ENCODE data around the gene MEGF11.
"Not testable (repeated sequence)": the region's sequence is repeated elsewhere in the genome, so short reads cannot be mapped to it uniquely, and the experiment has no call there.

The MEGF11 gene

DNA sequence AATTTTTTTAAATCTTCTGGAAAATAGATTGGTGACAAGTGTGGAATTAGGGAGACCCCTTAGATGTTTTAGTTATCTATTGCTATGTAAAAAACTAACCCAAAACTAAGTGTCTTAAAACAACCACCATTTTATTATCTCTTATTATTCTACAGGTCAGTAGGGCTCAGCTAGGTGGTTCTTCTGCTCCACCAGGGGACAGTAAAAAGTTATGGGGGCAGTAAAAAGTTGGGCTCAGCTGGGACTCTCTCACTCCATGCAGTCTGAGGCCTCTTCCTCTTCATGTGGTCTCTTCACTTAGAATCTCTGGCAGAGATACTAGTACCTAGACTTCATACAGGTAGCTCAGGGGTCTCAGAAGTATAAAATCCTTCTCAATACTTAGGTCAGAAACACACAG is 21.8 kb upstream of the MEGF11 start:
- no peak for DNase-seq (ENCODE audit: low read depth, low spot score)

DNA sequence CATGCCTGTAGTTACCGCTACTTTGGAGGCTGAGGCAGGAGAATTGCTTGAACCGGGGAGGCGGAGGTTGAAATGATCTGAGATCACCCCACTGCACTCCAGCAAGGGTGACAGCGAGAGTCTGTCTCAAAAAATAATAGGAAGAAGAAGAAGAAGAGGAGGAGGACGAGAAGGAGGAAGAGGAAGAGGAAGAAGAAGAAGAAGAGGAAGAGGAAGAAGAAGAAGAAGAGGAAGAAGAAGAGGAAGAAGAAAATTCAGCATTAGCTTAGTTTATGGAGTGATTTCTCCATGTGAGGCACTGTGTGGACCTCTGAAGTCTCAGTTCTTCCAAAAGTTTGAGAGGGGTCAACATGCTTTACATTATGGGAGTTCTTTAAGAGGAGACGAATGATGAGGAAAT is 17.4 kb upstream of the MEGF11 start:
- no peak for DNase-seq (ENCODE audit: low read depth, low spot score)

DNA sequence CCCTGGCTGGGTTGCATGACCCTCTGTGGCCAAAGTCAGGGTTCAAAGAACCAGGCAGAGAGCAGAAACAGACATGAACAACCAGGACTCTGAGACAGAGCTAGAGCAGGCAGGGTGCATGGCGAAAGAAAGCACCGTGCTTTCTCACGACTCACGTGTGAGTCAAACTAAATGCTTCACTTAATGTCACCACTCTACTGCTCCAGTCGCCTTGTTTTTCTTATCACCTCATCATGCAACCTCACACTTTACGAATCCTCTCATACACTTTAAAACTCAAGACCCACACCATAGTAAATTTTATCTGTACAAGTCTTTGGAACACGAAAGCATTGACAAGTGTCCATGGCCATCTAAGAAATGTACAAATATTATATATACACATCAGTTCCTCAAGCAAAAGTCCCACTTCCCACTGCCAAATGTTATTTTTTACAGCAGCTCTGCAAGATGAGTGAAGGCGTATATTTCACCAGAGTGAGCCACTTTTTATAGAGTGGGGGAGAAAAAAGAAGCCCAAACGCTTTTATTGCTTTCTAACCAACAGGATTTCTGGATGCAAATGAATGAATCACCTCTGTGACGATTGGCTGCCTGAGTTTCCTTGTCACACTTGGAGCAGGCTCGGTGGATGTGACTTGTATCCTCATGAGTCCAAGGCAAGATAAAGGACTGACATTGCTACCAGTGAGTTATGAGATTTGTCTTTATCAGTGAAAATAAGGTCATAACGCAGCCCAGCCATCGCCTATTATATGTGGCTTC is 16.0 kb upstream of the MEGF11 start:
- DNase-seq (ENCODE audit: low read depth, low spot score), result no peak

DNA sequence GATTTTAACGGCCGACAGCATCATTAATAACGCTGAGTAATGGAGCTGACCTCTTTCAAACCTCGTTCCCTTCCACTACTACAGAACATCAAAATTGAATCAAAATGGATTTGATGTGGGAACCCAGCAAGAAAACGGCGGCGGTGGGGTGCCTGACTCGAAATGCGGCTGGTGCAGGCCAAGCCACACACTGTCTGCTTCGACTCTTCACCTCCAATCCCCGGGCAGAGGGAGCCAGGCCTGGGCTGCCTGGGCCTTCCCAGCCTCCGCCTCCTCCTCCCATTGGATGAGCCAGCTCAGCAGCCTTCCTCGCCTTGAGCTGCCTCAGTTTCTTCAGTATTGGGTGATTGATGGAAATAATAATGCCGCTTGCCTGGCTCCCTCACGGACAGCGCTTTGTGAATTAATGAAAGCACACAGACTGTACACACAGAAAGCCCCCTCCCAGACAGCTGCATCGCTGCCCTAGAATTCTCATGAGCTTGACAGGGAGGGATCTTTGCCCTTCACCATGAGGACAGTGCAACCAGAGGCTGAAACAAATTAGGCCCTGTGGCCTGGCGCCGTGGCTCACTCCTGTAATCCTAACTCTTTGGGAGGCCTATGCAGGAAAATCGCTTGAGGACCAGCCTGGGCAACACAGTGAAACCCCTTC is 11.4 kb upstream of the MEGF11 start:
- DNase-seq (ENCODE audit: low read depth, low spot score), result no peak

DNA sequence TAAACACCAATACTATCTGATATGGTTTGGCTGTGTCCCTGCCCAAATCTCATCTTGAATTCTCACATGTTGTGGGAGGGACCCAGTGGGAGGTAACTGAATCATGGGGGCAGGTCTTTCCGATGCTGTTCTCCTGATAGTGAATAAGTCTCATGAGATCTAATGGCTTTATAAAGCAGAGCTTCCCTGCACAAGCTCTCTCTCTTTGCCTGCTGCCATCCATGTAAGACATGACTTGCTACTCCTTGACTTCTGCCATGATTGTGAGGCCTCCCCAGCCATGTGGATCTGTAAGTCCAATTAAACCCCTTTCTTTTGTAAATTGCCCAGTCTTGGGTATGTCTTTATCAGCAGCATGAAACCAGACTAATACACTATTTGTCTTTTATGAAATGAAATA is 9.3 kb upstream of the MEGF11 start:
- DNase-seq (ENCODE audit: low read depth, low spot score), result not testable (repeated sequence)

DNA sequence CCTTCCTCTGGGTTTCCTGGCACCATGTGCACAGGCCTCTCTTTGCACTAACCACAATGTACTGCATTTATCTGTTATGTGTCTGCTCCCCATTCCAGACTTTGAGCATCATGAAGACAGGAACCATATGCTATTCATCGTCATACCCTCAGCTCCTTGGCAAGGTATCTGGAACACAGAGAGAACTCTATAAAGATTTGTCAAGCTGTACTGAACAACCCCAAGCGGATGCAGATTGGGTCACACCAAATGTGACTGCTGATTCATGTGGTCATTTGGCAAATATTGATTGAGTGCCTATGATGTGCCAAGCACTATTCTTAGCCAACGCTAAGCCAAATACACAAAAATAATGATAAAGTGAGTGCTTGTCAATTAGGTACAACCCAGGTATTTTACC is 7.5 kb upstream of the MEGF11 start:
- DNase-seq (ENCODE audit: low read depth, low spot score), result no peak

DNA sequence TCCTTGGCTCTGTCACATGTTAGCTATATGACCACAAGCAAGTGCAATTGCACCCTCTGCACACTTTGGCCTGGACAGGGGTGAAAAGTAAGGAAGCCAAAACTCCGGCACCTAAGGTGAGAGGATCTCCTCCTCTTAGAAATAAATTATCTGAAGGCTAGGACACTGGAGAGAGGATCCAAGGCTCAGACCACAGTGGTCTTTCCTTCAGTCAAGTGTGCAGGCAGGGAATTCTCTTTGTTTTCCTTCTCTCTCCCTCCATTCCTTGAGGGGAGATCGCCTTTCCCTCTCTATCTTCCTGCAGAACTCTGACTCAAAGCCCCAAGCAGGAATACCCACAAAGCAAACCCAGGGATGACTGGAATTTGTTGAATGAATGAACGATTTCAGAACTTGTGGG is 3.1 kb upstream of the MEGF11 start:
- DNase-seq (ENCODE audit: low read depth, low spot score), result no peak

DNA sequence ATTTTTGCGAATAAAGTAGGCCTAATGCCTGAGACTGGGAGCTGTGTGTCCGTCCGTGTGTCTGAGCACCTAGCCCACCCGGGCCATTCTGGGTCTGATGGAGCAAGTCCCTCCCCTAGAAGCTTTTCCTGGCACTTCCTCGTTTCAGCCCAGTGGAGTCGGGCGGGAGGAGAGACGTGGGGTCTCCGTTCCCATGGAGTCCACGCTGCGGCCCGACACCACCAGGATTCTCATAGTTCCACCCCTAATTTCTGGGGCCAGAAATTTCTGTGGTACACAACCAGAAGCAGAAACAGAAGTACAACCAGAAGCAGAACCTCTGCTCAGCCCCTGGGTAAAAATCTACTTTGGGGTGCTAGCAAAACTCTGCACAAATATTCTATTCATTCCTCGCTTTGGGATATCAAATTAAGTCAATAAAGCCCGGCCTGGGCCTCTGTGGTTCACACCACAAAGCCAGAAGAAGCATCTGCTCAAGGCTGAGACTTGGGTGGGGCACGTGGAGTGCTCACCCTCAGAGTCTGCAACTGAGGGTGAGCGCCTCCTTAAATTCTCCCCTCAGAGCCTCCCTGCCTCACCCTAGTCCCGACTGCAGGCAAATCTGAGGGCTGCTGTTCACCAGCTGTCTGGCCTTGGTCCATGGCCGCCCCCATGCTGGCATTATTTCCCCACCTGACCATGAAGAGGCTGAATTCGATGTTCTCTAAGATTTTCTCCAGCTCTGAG is 1.6 kb upstream of the MEGF11 start:
- no peak for DNase-seq (ENCODE audit: low read depth, low spot score)

DNA sequence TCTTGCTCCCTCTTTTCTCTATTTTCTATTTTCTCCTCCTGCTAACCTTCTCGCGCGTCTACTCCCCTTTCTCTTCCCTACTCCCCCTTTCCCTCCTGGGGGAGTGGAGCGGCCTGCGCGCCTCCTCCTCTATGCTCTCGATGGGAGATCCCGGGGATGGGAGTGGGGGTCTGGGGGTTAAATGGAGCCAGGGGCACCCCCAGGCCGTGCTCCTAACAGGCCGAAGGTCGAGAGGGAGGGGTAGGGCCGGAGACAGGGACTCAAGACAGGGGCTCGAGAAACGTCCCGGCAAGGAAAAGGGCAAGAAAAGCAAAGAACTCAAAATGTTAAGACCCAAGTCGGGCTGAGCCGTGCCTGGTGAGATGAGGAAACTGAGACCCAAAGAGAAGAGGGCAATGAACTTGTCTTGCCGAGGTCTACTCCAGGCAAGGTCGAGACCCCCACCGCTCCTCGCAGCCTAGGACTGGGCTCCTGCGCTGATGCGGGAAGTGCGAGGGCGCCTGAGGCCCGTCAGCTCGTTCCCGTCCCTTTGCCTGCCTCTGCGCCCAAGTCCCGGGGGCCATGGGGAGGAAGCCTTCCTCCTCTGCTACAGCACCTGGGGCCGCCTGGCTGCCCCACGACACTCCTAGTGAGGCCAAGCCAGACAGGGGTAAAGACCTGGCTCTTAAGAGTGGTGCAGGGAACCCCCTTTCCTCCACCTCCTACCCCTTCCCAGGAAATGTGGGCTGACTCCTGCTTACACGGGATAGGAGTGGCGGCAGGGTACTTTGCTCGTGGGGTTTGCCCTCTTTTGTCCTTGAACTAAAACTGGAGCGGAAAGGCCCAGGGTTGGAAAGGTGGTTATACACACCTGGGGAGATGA is 770 bp upstream of the MEGF11 start:
- no peak for DNase-seq (ENCODE audit: low read depth, low spot score)

DNA sequence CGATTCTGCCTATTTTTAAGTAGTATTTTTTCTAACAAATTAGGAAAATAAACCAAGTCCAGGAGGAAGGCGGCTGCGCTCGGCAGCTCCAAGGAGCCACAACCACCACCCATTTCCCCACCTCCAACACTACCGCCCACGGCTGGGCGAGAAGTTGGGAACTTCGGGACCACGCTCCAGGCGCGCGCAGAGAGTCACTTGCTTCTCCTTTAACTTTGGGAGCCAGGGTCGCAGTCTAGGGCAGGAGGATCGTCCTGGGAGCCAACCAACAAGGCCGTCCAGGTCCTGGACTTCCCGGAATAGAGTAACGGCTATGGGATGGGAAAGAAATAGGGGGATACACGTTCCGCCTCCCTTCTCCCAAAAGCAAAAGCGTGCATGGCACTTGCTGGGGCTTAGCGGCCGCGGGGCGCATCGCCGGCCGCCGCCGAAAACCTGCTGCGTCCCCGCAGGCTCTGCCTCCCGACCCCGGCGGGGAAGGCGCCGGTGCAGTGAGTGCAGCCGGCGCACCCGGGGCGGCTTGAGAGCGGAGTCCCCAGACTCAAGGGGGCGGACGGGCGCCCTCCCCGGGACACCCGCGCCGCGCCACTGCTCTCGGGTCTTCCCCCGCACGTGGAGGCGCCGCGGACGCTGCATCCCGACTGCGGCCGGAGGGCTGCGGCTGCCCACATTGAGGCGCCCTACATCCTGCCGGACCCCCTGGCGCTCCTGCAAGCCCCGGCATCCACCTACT is 699 bp downstream of the MEGF11 start:
- DNase-seq (ENCODE audit: low read depth, low spot score), result no peak

DNA sequence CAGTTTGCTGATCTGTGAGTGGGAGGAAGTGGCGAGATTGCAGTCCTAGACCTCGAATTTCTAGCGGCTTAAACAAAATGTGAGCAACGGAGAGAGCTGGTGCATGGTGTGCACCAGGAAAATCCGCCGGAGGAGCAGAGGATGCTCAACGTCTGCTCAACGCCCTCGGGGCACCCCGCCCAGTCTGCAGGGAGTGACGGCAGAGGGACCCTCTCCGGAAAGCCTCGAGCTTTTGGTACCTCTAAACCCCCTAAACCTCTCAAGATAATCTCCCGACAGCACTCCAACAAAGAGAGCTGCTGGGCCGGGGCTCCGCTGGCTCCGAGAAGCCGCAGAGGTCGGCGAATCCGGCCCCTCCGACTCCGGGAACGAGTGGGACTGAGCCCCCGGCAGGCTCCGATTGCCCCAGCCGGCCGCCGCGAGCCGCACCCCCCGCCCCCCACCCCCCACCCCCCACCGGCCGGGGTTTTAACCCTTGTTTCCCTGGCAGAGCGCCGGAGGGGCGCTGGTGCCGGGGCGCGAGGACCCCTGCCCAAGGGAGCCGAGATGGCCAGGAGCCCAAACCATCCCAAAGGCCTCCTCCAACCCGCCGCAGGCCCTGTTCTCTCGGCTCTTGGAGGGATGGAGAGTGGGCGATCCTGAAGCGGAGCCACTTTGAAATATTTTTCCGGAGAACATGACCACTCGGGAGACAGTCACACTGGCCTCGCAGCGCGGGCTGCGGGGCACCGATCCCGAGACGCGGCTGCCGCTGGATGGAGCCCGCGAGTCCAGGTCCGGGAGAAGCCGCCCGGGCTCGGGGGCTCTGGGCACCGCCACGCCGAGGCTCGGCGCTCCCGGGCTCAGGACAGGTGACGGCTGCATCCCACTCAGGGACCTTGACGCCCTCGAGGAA is 1.5 kb downstream of the MEGF11 start:
- no peak for DNase-seq (ENCODE audit: low read depth, low spot score)

DNA sequence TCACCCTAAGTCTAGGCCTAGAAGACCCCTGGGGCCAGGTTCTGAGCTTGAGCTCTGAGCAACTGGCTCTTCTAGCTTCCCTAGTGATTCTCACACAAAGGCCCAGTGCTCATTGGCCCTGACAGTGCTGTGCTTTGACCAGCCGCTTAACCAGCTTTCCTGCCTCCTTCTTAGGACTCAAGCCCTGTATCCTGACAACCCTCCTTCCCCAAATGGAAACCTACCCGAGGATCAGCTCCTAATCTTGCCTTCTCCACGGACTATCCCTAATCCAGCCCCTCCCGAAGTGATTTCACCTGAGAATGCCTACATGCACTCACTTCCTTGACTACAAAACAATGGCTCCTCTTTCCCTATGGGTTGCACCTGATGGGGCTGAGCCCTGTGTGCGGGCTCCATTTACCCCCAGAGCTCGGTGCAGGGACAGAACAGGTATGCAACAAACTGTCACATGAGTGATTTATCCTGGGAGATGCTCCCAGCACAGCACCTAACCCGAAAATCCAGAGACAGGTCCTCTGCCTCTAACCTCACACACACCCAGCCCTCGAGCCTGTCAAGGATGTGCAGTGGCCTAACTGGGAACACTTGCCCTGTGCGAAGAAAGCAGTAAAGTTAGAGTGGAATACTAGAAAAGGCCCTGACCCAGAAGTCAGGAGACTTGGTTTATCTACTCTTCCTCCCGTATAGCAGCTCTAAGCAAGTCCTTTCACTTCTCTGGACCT is 2.3 kb downstream of the MEGF11 start:
- DNase-seq (ENCODE audit: low read depth, low spot score), result no peak

DNA sequence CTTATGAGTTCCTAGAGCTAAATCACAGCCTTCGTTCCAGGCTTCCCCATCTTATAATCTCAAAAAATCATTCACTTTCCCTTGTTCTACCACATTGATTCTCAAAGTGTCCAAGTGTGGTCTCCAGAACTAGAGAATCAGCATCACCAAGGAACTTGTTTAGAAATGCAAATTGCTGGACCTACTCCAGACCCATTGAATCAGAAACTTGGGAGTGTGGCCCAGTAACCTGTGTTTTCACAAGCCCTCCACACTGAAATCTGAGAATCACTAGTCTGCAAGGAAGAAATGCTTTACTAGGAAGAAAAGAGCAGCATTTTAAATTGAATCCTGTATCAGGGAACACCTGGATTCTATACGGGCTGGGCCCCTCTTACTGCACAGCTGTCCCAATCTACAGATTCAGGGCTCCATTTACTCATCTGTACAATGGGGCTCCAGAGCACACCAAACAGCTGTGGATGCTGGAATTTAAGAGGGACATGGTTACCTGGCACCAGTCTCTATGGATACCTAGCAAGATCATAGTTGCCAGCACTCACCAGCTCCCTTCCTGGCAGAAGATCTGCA is 3.9 kb downstream of the MEGF11 start:
- DNase-seq (ENCODE audit: low read depth, low spot score), result no peak

DNA sequence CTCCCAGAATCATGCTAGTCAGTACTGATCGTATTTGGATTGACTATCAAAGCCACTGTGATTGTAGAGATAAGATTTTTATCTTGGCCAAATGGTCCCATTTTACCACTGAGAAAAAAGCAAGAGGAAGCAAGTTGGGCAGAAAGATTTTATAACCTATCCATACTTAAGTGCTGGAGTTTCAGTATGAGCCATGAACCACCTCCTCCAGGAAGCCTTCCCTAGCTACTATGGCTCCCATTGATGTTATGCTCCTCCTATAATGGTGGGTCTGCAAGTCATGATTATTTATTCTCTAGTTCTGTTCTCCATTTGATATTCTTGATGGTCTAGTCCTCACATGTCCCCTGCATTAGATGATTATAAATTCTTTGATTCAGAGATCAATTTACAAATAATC is 6.6 kb downstream of the MEGF11 start:
- DNase-seq (ENCODE audit: low read depth, low spot score), result no peak

DNA sequence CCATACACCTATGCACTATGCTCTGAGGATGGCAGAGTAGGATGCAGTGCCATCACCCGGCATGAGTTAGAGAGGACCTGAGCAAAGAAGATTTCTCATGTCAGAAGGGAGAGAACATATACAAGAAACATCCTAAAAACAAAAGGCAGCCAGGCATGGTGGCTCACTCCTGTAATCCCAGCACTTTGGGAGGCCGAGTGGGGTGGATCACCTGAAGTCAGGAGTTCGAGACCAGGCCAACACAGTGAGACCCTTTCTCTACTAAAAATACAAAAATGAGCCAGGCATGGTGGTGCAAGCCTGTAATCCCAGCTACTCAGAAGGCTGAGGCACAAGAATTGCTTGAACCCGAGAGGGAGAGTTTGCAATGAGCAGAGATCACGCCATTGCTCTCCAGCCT is 7.7 kb downstream of the MEGF11 start:
- DNase-seq (ENCODE audit: low read depth, low spot score), result not testable (repeated sequence)

DNA sequence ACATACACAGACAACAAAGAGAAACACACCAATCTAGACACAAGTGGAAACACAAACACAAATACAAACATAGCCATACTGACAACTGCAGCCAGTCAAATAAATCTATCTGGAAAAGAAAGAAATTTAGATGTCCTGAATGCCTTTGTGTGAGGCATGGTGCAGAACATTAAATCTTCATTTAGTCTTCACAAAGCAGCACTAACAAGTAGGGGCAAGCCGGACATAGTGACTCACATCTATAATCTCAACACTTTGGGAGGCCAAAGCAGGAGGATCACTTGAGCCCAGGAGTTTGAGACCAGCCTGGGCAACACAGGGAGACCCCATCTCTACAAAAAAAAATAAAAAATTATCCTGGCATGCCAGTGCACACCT is 11.7 kb downstream of the MEGF11 start:
- DNase-seq (ENCODE audit: low read depth, low spot score), result no peak

DNA sequence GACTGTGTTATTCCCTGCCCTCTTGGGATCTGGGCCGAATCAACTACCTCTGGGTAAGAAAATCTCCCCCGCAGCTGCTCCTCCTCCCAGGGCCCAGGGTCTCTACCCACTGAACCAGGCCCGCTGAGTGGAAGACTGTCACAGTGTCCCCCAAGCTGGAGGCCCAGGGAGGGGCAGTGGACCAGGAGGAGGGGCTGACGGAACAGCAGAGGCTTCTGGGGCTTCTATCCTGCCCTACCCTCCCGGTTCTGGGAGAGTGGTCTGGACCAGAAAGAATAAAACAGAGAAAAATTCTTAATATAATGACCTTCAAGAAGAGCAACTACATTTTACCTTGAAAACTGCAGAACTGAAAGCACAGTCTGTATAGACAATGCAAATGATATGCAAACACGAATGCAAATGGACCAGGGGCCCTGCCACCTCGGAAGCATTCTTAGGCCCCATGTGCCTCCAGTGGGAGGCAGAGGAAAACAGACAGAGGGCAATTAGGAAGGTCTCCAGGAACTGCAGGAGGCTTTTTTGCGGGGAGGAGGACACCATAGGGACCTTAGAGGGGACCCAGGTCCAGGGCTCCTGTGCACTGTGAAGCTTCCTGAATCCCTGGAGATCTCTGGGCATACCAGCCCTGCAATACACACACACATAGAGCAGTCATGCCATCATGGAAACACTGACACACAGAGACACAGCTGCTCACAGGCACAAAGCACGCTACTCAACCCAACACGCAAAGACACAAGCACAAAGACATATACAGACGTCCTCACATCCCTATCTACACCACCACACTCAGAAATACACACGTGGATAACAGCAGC is 12.3 kb downstream of the MEGF11 start:
- no peak for DNase-seq (ENCODE audit: low read depth, low spot score)

DNA sequence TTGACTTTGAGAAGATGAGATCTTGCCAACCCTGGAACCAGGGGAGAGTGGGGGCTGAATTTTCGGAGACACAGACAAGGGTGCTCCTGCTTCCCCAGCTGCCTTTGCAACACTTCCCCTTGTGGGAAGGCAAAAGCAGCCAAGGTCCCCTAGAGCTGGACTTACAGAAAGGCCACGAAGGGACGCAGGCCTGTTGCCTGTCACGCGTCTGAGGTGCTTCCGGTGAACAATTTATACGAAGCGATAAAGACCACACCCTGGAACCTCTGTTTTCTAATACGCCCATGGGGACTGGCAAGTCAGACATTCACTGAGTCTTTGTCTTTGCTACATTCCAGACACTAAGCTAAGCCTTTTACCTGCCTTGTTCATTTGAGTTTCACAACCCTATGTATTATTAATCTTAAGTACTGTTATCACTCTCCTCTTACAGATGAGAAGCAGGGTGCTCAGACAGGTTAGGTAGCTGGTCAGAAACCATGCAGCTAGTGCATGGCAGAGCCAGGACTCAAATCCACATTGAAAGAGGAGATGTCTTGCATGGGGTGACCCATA is 13.2 kb downstream of the MEGF11 start:
- no peak for DNase-seq (ENCODE audit: low read depth, low spot score)
